HepG2 (cell line): ENCODE data around the gene GOT2. TPM values are rescaled to one million over a fixed set of nuclear protein-coding genes. Genes with fewer than 3 reads are reported as not detected.

ENCODE experiments used
- ATAC-seq: fragments of 200-7000 bp; cut with Tn5 transposase; 3 replicates; pipeline ENCODE4 v1.9.1; 2020; ENCODE audit warnings: mild to moderate bottlenecking, moderate library complexity
- BruUV-seq: library from RNA; stranded (reverse); fragments of 400-500 nt; replicated peaks from 2 replicates; lab custom pipeline; 2021; lab: Mats Ljungman, UMichigan
- CTCF ChIA-PET: fragments of 300-600 bp; formaldehyde crosslinking; extraction: SDS; loops from one replicate; lab custom pipeline; 2021; ENCODE audit warnings: low total read pairs, inconsistent platforms, low intra/inter-chr PET ratio; lab: Yijun Ruan, JAX
- POLR2A ChIA-PET: fragments of 350-600 bp; sonication (Branson Sonifier 250); formaldehyde crosslinking; loops from one replicate; lab custom pipeline; 2020; ENCODE audit warnings: antibody characterized with exemption, inconsistent platforms; lab: Yijun Ruan, JAX
- DNase-seq: peaks from one replicate; pipeline ENCODE4 v3.0.0-alpha.2; 2015; ENCODE audit warnings: low spot score
- FAIRE-seq: peaks from 3 replicates; lab custom pipeline; 2011; peaks lifted over from hg19 to GRCh38; lab: Jason Lieb, UNC
- H2AFZ ChIP-seq: one replicate; pipeline ENCODE4 v1.6.1; 2011; ENCODE audit warnings: low read length, inconsistent platforms
- H3K27ac ChIP-seq: fragments of 300-600 bp; 3 replicates; pipeline ENCODE4 v1.8.0; 2011; ENCODE audit warnings: mixed run types, mild to moderate bottlenecking, mixed read lengths, low read length, inconsistent platforms; ENCODE audit not compliant: insufficient read depth; ENCODE audit errors: extremely low read length
- H3K27me3 ChIP-seq, 2 experiments: fragments of 200-600 bp in 1 of 2; 2 replicates in 1 of 2; 3 replicates in 1 of 2; pipeline versions ENCODE4 v1.6.0 to v1.8.0; 2011; ENCODE audit warnings: low read length in 2 of 2, mild to moderate bottlenecking in 2 of 2, moderate library complexity in 2 of 2, inconsistent platforms in 1 of 2; ENCODE audit not compliant: insufficient read depth in 2 of 2, control insufficient read depth in 1 of 2
- H3K36me3 ChIP-seq, 2 experiments: fragments of 200-600 bp in 1 of 2; replicated peaks in 1 of 2; 2 replicates in 1 of 2; 3 replicates in 1 of 2; pipeline versions ENCODE4 v1.5.1 to v1.8.0; 2011; ENCODE audit warnings: low read length in 2 of 2, inconsistent platforms in 1 of 2; ENCODE audit not compliant: insufficient read depth in 2 of 2, control insufficient read depth in 1 of 2
- H3K4me1 ChIP-seq: 2 replicates; pipeline ENCODE4 v1.5.1; 2012; ENCODE audit warnings: low read length, inconsistent platforms; ENCODE audit not compliant: insufficient read depth
- H3K4me2 ChIP-seq: 2 replicates; pipeline ENCODE4 v1.6.0; 2011; ENCODE audit warnings: low read depth, low read length, inconsistent platforms
- H3K4me3 ChIP-seq, 3 experiments: fragments of 200-600 bp in 1 of 3; sonication (generic), shearing (Covaris generic) in 1 of 3; replicated peaks in 1 of 3; 2 replicates each; pipeline ENCODE4 v1.5.1; 2011 to 2016; ENCODE audit warnings: low read length in 3 of 3, inconsistent platforms in 2 of 3, low read depth in 2 of 3, mild to moderate bottlenecking in 2 of 3, control low read depth in 1 of 3, mixed read lengths in 1 of 3; ENCODE audit not compliant: insufficient read depth in 1 of 3
- H3K79me2 ChIP-seq: one replicate; pipeline ENCODE4 v1.6.1; 2011; ENCODE audit warnings: low read length, inconsistent platforms; ENCODE audit not compliant: insufficient read depth
- H3K9ac ChIP-seq: 2 replicates; pipeline ENCODE4 v1.6.0; 2011; ENCODE audit warnings: mild to moderate bottlenecking, low read depth, low read length, inconsistent platforms; ENCODE audit not compliant: insufficient read depth
- H3K9me3 ChIP-seq: 2 replicates; pipeline ENCODE4 v1.5.1; 2012; ENCODE audit warnings: mild to moderate bottlenecking, low read length
- H4K20me1 ChIP-seq: 2 replicates; pipeline ENCODE4 v1.6.0; 2011; ENCODE audit warnings: inconsistent platforms, mild to moderate bottlenecking, low read length, moderate library complexity; ENCODE audit not compliant: insufficient read depth
- ELK4 ChIP-seq: sonication (generic); formaldehyde crosslinking; IDR thresholded peaks from 2 replicates; pipeline ENCODE4 v1.9.0; 2021; ENCODE audit warnings: missing genetic modification reagents, borderline replicate concordance
- ETV6 ChIP-seq: sonication (generic); formaldehyde crosslinking; conservative IDR thresholded peaks from 2 replicates; pipeline ENCODE4 v1.4.0; 2020; ENCODE audit warnings: missing genetic modification reagents
- FOSL2 ChIP-seq: sonication (generic); formaldehyde crosslinking; IDR thresholded peaks from 2 replicates; pipeline ENCODE4 v1.4.0; 2020; ENCODE audit warnings: missing genetic modification reagents
- FOXJ3 ChIP-seq: sonication (generic); formaldehyde crosslinking; IDR thresholded peaks from 2 replicates; pipeline ENCODE4 v1.4.0; 2020; ENCODE audit warnings: missing genetic modification reagents, mild to moderate bottlenecking, borderline replicate concordance
- KDM3A ChIP-seq: IDR thresholded peaks from 2 replicates; pipeline ENCODE4 v1.6.1; 2018; ENCODE audit warnings: low read depth, missing compliant biosample characterization
- TBP ChIP-seq: sonication (generic); formaldehyde crosslinking; IDR thresholded peaks from 2 replicates; pipeline ENCODE4 v1.5.0; 2020; ENCODE audit warnings: missing genetic modification reagents
- ZNF121 ChIP-seq: sonication (generic); formaldehyde crosslinking; IDR thresholded peaks from 2 replicates; pipeline ENCODE4 v1.5.0; 2020; ENCODE audit warnings: mild to moderate bottlenecking, missing genetic modification reagents
- ZNF468 ChIP-seq: sonication (generic); formaldehyde crosslinking; IDR thresholded peaks from 2 replicates; pipeline ENCODE4 v1.8.0; 2022; ENCODE audit warnings: mild to moderate bottlenecking, moderate library complexity, missing genetic modification reagents
- ZNF574 ChIP-seq: sonication (generic); formaldehyde crosslinking; IDR thresholded peaks from 2 replicates; pipeline ENCODE4 v1.4.0; 2020; ENCODE audit warnings: missing genetic modification reagents
- ZNF83 ChIP-seq: sonication (generic); formaldehyde crosslinking; IDR thresholded peaks from 2 replicates; pipeline ENCODE4 v1.4.0; 2020; ENCODE audit warnings: missing genetic modification reagents, mild to moderate bottlenecking, borderline replicate concordance
- WGBS: methylation state at CpG from one replicate; pipeline ENCODE4 v1.1.6; 2017; ENCODE audit warnings: low lambda C conversion rate; 5-methylcytosine and 5-hydroxymethylcytosine counted together
- in situ Hi-C: cut with HindIII; loops from 2 replicates; pipeline ENCODE4 v1.10.0; 2017; ENCODE audit warnings: low pct_unique_long_range_greater_than_20kb; ENCODE audit not compliant: extremely low pct_ligation_motif_present
- intact Hi-C: fragments of 100-400 bp; cut with micrococcal nuclease; formaldehyde crosslinking; loops from one replicate; pipeline ENCODE4 v1.10.0; 2022; ENCODE audit not compliant: unreplicated experiment
- polyA plus RNA-seq, 8 experiments: library from polyadenylated mRNA; depleted of rRNA in 3 of 8; stranded (reverse) in 7 of 8; unstranded in 1 of 8; fragments of >200 nt; fragmentation: Illumina TruSeq in 4 of 8; extraction: Trizol in 4 of 8; gene quantifications; 2 replicates each; pipeline versions ENCODE4 v1.2.1 to v1.2.3, GENCODE V29; 2011 to 2016; ENCODE audit warnings: low read depth in 4 of 8, missing spikeins in 1 of 8, mixed read lengths in 1 of 8; ENCODE audit not compliant: insufficient read depth in 1 of 8
- total RNA-seq, 5 experiments: library from RNA; depleted of rRNA; stranded (reverse); fragments of >200 nt; fragmentation: Illumina TruSeq; extraction: Trizol; gene quantifications; 2 replicates each; pipeline ENCODE4 v1.2.3, GENCODE V29; 2016; ENCODE audit warnings: low read depth in 1 of 5
- TF ChIP-seq, protein P1 (sequence below): IDR thresholded peaks from 2 replicates; pipeline ENCODE4 v1.6.1; 2018; ENCODE audit warnings: missing genetic modification reagents
- TF ChIP-seq, protein P2 (sequence below): sonication (generic); formaldehyde crosslinking; IDR thresholded peaks from 2 replicates; pipeline ENCODE4 v1.9.0; 2021; ENCODE audit warnings: missing genetic modification reagents, borderline replicate concordance

The GOT2 gene
- total and polyA plus RNA-seq, 2 of the 13 experiments (the other 11 are each of a cell fraction or from before 2014, with no cell fraction given), result 32.6 to 121 TPM

DNA sequence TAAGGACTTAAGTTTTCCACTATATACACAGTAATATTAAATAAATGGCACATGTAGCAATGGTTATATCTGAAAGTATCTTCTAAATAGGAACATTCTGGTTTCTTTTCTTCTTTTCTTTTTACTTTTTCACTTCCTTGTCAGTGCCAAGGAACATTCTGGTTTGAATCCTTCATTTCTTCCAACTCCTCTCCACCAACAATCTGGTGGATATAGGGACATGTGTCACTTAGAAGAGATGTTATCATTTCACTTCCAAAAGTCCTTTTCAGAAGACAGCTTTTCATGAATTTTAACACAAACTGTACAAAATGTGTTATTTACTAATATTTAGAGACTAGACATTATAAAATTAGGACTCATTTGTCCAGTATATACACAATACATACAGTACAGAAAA, 7.9 kb upstream of the GOT2 start (continued):
- TF ChIP-seq ELK4 (CRISPR knock-in tag) (no peak), ZNF468 (no peak), ZNF83 (CRISPR knock-in tag) (no peak), TBP (no peak), FOXJ3 (CRISPR knock-in tag) (no peak)
- TF ChIP-seq, protein P1, sequence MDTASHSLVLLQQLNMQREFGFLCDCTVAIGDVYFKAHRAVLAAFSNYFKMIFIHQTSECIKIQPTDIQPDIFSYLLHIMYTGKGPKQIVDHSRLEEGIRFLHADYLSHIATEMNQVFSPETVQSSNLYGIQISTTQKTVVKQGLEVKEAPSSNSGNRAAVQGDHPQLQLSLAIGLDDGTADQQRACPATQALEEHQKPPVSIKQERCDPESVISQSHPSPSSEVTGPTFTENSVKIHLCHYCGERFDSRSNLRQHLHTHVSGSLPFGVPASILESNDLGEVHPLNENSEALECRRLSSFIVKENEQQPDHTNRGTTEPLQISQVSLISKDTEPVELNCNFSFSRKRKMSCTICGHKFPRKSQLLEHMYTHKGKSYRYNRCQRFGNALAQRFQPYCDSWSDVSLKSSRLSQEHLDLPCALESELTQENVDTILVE, result no peak

DNA sequence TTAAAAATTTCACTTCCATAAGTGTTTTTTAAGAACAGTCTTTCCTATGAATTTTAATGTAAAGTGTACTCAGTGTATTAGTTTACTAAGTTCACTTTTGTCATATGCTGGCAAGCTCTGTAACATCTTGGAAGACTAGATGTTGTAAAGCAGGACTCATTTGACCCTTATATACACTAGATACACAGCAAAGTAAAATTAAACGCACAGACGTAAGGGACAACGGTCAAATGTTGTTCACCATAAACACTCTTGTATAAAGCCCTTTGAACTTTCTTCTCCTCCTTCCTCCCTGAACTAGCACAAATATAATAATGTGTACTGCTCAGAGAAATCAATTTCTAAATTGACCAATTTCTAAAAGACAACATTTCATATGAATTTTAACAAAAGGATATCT, 7.0 kb upstream of the GOT2 start:
- no TSS peak for BruUV-seq
- Histone ChIP-seq H3K4me3 (no peak overlapping the region), H3K27ac (no peak overlapping the region), H3K79me2 (no peaks in the 10 kb centered on the region)
- in situ Hi-C loops, result no loop called here
- POLR2A ChIA-PET, result no interaction called here
- no peak for FAIRE-seq
- TF ChIP-seq KDM3A (no peak), ZNF121 (CRISPR knock-in tag) (no peak), ZNF574 (no peak), FOSL2 (CRISPR knock-in tag) (no peak), ETV6 (CRISPR knock-in tag) (no peak)
- TF ChIP-seq, protein P2, sequence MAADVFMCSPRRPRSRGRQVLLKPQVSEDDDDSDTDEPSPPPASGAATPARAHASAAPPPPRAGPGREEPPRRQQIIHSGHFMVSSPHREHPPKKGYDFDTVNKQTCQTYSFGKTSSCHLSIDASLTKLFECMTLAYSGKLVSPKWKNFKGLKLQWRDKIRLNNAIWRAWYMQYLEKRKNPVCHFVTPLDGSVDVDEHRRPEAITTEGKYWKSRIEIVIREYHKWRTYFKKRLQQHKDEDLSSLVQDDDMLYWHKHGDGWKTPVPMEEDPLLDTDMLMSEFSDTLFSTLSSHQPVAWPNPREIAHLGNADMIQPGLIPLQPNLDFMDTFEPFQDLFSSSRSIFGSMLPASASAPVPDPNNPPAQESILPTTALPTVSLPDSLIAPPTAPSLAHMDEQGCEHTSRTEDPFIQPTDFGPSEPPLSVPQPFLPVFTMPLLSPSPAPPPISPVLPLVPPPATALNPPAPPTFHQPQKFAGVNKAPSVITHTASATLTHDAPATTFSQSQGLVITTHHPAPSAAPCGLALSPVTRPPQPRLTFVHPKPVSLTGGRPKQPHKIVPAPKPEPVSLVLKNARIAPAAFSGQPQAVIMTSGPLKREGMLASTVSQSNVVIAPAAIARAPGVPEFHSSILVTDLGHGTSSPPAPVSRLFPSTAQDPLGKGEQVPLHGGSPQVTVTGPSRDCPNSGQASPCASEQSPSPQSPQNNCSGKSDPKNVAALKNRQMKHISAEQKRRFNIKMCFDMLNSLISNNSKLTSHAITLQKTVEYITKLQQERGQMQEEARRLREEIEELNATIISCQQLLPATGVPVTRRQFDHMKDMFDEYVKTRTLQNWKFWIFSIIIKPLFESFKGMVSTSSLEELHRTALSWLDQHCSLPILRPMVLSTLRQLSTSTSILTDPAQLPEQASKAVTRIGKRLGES (CRISPR knock-in tag), result no peak
- TF ChIP-seq, all 625 proteins: peak for 0
- Histone ChIP-seq H3K9ac (no peak overlapping the region), H3K4me1 (peaks cover 34% of the 10 kb centered on the region), H3K9me3 (no peaks in the 10 kb centered on the region), H4K20me1 (no peaks in the 10 kb centered on the region), H3K4me2 (peak overlapping the region; percentile 2; the same call in 1 of the 2 replicates), H3K36me3 (no peaks in the 10 kb centered on the region), H3K27me3 (no peaks in the 10 kb centered on the region), H2AFZ (no peak overlapping the region)
- no peak for DNase-seq
- intact Hi-C loops, result no loop called here
- ATAC-seq, result peak; percentile 33
- 0% methylated on average over 3 of the region's 3 CpGs for WGBS
- CTCF ChIA-PET, result no interaction called here
